MM.1S (cell line): ENCODE data around the gene RASSF10.

Experiments
- DNase-seq: peaks from one replicate; pipeline ENCODE4 v3.0.0-alpha.2; 2015
- H2AFZ ChIP-seq: fragments of 300-600 bp; sonication (generic); 2 replicates; pipeline ENCODE4 v1.6.0; 2016; ENCODE audit warnings: antibody characterized with exemption, low read length
- H3F3A ChIP-seq: fragments of 300-600 bp; sonication (generic); 2 replicates; pipeline ENCODE4 v1.6.1; 2016; ENCODE audit warnings: mild to moderate bottlenecking, antibody characterized with exemption, low read length, moderate library complexity, mixed read lengths; ENCODE audit not compliant: insufficient read depth
- H3K27ac ChIP-seq: fragments of 300-600 bp; sonication (generic); 2 replicates; pipeline ENCODE4 v1.5.1; 2016; ENCODE audit warnings: mild to moderate bottlenecking, low read length
- H3K27me3 ChIP-seq: fragments of 300-600 bp; sonication (generic); replicated peaks from 2 replicates; pipeline ENCODE4 v1.6.0; 2016; ENCODE audit warnings: low read length; ENCODE audit not compliant: insufficient read depth
- H3K36me3 ChIP-seq: fragments of 300-600 bp; sonication (generic); replicated peaks from 2 replicates; pipeline ENCODE4 v1.6.1; 2016; ENCODE audit warnings: mild to moderate bottlenecking, low read length, mixed read lengths; ENCODE audit not compliant: insufficient read depth
- H3K4me1 ChIP-seq: fragments of 300-600 bp; sonication (generic); 2 replicates; pipeline ENCODE4 v1.6.1; 2016; ENCODE audit warnings: low read length, mixed read lengths
- H3K4me2 ChIP-seq: fragments of 300-600 bp; sonication (generic); 2 replicates; pipeline ENCODE4 v1.6.0; 2016; ENCODE audit warnings: low read depth, low read length
- H3K4me3 ChIP-seq: fragments of 300-600 bp; sonication (generic); 2 replicates; pipeline ENCODE4 v1.5.1; 2016; ENCODE audit warnings: low read length, mixed read lengths
- H3K79me2 ChIP-seq: fragments of 300-600 bp; sonication (generic); 2 replicates; pipeline ENCODE4 v1.6.1; 2016; ENCODE audit warnings: mixed run types, low read length, mixed read lengths
- H3K9ac ChIP-seq: fragments of 300-600 bp; sonication (generic); 2 replicates; pipeline ENCODE4 v1.6.1; 2016; ENCODE audit warnings: low read length, mixed read lengths
- H3K9me2 ChIP-seq: fragments of 300-600 bp; sonication (generic); replicated peaks from 2 replicates; pipeline ENCODE4 v1.6.1; 2016; ENCODE audit warnings: mild to moderate bottlenecking, low read length, mixed read lengths; ENCODE audit not compliant: insufficient read depth
- H3K9me3 ChIP-seq: fragments of 300-600 bp; sonication (generic); replicated peaks from 2 replicates; pipeline ENCODE4 v1.6.1; 2016; ENCODE audit warnings: mild to moderate bottlenecking, low read length, mixed read lengths; ENCODE audit not compliant: insufficient read depth
- H4K20me1 ChIP-seq: fragments of 300-600 bp; sonication (generic); 2 replicates; pipeline ENCODE4 v1.6.1; 2016; ENCODE audit warnings: mild to moderate bottlenecking, low read length, moderate library complexity, mixed read lengths; ENCODE audit not compliant: insufficient read depth
- EZH2 ChIP-seq: fragments of 300-600 bp; sonication (generic); optimal IDR thresholded peaks from 2 replicates; pipeline ENCODE3; 2017; ENCODE audit warnings: low read depth, mild to moderate bottlenecking, antibody characterized with exemption, low read length, mixed read lengths
- EZH2phosphoT487 ChIP-seq: fragments of 300-600 bp; sonication (generic); IDR thresholded peaks from 2 replicates; pipeline ENCODE4 v1.6.1; 2018; ENCODE audit warnings: antibody characterized with exemption, low read length
- TF ChIP-seq, protein P1 (sequence below): fragments of 300-600 bp; sonication (generic); IDR thresholded peaks from 2 replicates; pipeline ENCODE4 v1.5.1; 2016; ENCODE audit warnings: antibody characterized with exemption, low read length, mixed read lengths

RASSF10 gene

DNA sequence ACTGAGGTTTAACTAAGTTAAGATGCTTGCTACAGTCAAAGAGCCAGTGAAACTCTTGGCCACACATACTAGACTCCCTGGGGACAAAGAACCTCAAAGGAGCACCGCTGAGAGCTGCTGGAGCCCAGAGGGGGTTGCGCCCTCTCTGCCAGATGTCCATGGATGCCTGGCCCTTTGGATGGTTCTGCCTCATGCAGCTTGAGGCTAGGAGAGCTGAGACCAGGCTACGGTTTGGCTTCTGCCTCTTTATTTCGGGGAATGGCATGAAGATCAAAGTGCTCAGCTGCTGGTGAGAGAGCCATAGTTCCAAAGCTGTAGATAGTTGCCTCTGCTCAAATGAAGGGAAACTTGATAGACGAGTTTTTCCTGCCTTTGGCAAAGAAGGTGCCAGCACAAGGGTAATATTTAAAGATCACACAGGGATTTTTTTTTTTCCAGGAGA, 43.0 kb downstream of the RASSF10 start:
- Histone ChIP-seq H3K4me3 (no peak overlapping the region), H3K27me3 (no peaks in the 10 kb centered on the region), H3K36me3 (no peaks in the 10 kb centered on the region), H3K79me2 (no peaks in the 10 kb centered on the region), H4K20me1 (no peaks in the 10 kb centered on the region), H3K9me2 (no peaks in the 10 kb centered on the region), H3K4me2 (no peak overlapping the region), H3K9me3 (no peaks in the 10 kb centered on the region), H3K9ac (no peak overlapping the region), H2AFZ (no peak overlapping the region), H3K4me1 (no peaks in the 10 kb centered on the region), H3K27ac (no peak overlapping the region), H3F3A (no peaks in the 10 kb centered on the region)
- TF ChIP-seq, protein P1, sequence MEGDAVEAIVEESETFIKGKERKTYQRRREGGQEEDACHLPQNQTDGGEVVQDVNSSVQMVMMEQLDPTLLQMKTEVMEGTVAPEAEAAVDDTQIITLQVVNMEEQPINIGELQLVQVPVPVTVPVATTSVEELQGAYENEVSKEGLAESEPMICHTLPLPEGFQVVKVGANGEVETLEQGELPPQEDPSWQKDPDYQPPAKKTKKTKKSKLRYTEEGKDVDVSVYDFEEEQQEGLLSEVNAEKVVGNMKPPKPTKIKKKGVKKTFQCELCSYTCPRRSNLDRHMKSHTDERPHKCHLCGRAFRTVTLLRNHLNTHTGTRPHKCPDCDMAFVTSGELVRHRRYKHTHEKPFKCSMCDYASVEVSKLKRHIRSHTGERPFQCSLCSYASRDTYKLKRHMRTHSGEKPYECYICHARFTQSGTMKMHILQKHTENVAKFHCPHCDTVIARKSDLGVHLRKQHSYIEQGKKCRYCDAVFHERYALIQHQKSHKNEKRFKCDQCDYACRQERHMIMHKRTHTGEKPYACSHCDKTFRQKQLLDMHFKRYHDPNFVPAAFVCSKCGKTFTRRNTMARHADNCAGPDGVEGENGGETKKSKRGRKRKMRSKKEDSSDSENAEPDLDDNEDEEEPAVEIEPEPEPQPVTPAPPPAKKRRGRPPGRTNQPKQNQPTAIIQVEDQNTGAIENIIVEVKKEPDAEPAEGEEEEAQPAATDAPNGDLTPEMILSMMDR: no peak
- TF ChIP-seq EZH2: no peak
- no peak for TF ChIP-seq EZH2phosphoT487
- no peak for DNase-seq

DNA sequence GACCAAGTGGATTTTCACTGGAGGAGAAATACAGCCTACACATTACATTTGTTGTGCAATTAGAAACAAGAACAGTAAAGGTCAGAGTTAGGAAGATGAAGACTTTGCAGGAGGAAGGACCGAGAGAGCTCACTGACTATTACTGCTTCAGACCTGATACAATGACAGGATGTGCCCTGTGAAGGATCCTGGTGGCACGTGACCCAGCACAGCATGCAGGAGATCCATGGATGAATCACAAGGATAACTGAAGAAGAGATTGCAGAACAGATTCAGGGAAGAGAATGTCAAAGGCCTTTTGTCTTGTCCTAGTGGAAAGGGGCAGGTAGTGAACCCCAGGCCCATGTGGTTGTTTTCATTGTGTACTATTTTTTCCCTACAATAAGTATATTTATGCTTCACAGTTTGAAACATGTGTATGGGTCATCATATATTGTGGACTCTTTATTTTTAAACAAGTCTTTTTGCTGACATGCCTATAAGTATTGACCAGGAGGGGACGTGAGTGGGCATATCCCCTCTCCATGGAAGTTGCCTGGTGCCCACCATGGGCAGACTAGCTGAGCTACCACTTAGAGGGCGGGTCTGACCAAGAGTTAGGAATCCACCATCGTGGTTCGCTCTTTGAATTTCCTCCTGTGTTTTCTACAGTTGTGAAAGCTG, 44.3 kb downstream of the RASSF10 start:
- Histone ChIP-seq H3K27ac (no peak overlapping the region), H3K36me3 (no peaks in the 10 kb centered on the region), H3K9me3 (no peaks in the 10 kb centered on the region), H3K4me2 (no peak overlapping the region), H3K4me1 (no peaks in the 10 kb centered on the region), H3K79me2 (no peaks in the 10 kb centered on the region), H3F3A (no peaks in the 10 kb centered on the region), H3K9me2 (no peaks in the 10 kb centered on the region), H4K20me1 (no peaks in the 10 kb centered on the region), H3K27me3 (no peaks in the 10 kb centered on the region), H2AFZ (no peak overlapping the region), H3K9ac (no peak overlapping the region), H3K4me3 (no peak overlapping the region)
- DNase-seq: no peak
- TF ChIP-seq EZH2phosphoT487: no peak
- TF ChIP-seq, protein P1: no peak
- no peak for TF ChIP-seq EZH2

DNA sequence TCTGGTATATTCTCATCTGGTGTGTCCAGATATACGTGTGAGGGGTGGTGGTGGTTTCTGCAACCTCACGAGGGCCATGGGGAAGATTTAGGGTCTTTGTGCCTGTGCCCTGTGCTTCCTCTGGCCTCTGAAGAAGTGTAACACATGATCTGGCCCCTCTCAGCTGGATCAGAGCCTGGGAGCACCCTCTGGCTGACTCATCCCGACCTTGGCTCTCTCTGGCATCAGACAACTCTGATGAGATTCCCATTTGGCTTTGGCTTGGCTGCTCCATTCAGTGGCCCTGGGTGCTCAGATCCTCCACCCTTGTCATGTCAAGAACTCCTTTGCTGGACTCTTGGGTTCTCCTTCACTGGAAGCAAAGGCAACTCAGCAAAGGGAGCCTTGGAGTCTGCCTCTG, 45.2 kb downstream of the RASSF10 start:
- no peaks in the 10 kb centered on the region for H3K4me1 ChIP-seq
- H3K9me3 ChIP-seq: no peaks in the 10 kb centered on the region
- TF ChIP-seq, protein P1: no peak
- TF ChIP-seq EZH2phosphoT487 (no peak), EZH2 (no peak)
- H3K27ac ChIP-seq: no peak overlapping the region
- no peak overlapping the region for H2AFZ ChIP-seq
- no peaks in the 10 kb centered on the region for H3K9me2 ChIP-seq
- H3K9ac ChIP-seq: no peak overlapping the region
- DNase-seq: no peak
- H4K20me1 ChIP-seq: no peaks in the 10 kb centered on the region
- H3K4me2 ChIP-seq: no peak overlapping the region
- no peaks in the 10 kb centered on the region for H3K79me2 ChIP-seq
- no peaks in the 10 kb centered on the region for H3K36me3 ChIP-seq
- no peak overlapping the region for H3K4me3 ChIP-seq
- no peaks in the 10 kb centered on the region for H3F3A ChIP-seq
- H3K27me3 ChIP-seq: no peaks in the 10 kb centered on the region
